HG03135 (cell line): ENCODE results near the gene CELA3B.
"Not testable (repeated sequence)": the region's sequence is repeated elsewhere in the genome, so short reads cannot be mapped to it uniquely, and the experiment has no call there.

ENCODE experiments used
- ATAC-seq: cut with Tn5 transposase; IDR thresholded peaks from one replicate; pipeline ENCODE4 v1.9.1; 2021; ENCODE audit warnings: mild to moderate bottlenecking, moderate library complexity; ENCODE audit not compliant: unreplicated experiment

The CELA3B gene

DNA sequence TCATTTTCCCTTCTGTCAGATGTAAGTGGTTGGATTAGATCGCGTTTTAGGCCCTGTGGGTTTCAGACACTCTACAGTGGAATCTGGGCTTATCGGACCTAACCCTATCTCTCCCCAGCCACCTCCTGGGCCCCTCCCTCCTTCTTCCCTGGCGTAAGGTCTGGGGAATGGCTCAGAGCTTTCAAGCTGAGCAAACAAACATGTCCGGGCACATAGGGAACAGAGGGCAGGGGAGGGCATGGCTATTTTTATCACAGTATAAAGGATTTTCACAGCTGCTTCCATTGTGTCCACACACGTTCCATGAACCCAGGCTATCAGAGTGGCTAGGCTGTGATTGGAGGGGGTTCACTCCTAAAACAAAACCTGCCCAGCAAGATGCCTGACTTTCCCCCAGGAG lies 2.1 kb upstream of the CELA3B start:
- not testable (repeated sequence) for ATAC-seq

DNA sequence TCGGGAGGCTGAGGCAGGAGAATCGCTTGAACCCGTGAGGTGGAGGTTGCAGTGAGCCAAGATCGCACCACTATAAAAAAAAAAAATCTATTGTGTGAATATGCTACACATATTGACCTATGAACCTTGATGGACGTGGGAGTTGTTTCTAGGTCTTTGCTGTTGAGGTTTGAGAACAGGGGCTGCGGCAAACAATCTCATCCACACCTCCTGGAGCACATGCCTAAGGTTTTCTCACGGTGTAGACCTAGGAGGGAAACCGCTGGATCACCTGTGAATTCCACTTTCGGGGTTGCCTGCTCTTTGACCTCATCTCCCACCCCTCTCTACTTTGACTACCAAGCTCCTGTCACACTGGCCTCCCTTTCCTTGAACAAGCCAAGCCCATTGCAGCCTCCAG lies 1.5 kb upstream of the CELA3B start:
- ATAC-seq: not testable (repeated sequence)

DNA sequence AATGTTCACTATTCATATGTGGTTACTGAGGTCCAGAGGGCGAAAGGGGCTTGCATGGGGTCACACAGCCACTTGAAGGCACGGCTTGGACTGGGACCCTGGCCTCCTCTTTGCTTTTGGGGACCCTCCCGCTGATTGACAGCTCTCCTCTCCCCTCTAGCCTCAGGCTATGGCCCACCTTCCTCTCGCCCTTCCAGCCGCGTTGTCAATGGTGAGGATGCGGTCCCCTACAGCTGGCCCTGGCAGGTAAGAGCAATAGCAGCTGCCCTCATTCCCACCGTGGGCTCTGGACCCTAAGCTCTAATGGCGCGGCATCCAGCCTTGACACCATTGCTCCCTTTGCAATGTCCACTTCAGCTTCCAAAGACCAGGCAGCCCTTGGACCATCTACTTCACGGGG lies 1.4 kb downstream of the CELA3B start:
- not testable (repeated sequence) for ATAC-seq

DNA sequence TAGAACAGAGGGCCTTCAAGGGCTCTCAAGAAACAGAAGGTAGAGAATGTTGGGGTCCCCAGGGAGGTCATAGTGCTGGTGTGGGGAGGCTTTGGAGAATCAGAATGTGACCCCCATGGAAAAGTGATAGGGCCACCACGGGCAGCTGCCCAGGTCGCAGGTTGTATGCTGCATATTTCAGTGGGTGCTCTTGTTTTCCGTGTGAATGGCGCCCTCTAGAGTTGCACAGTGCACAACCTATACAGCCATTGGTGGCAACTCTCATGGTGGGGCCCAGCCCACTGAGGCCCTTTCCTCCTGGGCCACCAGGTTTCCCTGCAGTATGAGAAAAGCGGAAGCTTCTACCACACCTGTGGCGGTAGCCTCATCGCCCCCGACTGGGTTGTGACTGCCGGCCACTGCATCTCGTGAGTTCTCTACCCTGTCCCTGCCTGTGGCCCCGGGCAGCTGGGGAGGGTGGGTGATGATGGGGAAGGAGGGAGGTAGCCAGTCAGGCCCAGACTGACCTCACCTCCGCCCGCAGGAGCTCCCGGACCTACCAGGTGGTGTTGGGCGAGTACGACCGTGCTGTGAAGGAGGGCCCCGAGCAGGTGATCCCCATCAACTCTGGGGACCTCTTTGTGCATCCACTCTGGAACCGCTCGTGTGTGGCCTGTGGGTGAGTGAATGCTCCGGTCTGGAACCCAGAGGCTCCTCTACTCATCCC lies 3.8 kb downstream of the CELA3B start:
- not testable (repeated sequence) for ATAC-seq

DNA sequence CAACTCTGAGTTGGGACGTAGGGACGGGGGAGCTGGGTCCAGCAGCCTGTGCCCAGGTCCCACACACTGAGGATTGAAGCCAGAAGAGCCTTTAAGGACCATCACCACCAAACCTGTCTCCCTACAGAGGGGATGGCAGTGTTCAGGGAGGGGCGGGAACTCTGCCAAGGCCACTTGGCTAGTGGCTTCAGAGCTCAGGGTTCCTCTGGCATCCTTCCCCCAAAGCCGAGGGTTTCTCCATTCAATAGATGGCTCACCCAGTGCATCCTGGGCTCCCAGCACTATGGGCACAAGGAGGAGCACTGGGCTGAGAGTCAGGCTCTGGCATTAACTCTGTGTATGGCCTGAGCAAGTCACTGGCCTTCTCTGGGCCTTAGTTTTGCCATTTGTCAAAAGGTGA lies 4.4 kb downstream of the CELA3B start:
- ATAC-seq: not testable (repeated sequence)

DNA sequence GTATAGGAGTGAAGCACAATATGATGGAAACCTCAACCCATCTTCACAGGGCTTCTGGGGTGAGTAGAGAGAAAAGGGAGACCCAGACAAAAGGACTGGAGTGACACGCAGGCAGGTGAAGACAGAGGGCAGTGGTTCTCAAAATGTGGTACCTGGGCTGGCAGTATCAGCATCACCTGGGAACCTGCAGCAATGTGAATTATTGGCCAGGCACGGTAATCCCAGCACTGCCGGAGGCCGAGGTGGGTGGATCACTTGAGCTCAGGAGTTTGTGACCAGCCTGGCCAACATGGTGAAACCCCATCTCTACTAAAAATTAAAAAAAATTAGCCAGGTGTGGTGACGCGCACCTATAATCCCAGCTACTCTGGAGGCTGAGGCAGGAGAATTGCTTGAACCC lies 5.3 kb downstream of the CELA3B start:
- not testable (repeated sequence) for ATAC-seq

DNA sequence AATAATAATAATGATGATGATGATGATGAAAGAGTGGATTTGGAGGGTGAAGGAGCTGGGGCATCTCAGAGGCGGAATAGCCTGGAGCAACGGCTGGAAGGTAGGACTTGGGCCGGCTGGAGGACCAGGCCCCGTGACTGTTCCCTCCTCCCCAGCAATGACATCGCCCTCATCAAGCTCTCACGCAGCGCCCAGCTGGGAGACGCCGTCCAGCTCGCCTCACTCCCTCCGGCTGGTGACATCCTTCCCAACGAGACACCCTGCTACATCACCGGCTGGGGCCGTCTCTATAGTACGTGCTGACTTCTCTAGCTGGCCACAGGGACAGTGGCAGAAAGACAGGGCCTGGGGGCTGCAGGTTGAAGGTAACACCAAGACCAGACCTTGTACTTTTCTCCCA lies 6.7 kb downstream of the CELA3B start:
- not testable (repeated sequence) for ATAC-seq

DNA sequence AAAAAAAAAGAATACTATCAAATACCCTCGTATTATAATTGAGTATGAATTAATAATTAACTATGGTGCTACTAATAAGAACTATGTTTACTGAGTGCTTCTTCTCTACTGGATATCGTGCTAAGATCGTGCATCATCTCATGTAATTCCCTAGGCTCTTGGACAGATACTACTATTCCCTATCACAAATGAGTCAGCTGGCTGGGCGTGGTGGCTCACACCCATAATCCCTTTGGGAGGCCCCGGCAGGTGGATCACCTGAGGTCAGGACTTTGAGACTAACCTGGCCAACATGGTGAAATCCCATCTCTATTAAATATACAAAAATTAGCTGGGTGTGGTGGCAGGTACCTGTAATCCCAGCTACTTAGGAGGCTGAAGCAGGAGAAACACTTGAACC lies 9.1 kb downstream of the CELA3B start:
- not testable (repeated sequence) for ATAC-seq

DNA sequence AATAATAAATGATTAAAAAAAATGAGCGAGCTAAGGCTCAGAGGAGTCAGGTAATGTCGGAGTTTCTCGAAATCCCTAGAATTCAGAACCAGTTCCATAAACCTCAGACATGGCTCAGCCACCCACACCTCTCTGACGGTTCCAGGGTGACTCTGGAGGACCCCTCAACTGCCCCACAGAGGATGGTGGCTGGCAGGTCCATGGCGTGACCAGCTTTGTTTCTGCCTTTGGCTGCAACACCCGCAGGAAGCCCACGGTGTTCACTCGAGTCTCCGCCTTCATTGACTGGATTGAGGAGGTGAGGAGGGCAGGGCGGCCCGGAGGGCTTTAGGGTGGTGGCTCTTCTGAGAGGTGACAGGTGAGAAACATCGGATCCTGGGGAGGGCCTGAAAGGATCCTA lies 9.6 kb downstream of the CELA3B start:
- not testable (repeated sequence) for ATAC-seq

DNA sequence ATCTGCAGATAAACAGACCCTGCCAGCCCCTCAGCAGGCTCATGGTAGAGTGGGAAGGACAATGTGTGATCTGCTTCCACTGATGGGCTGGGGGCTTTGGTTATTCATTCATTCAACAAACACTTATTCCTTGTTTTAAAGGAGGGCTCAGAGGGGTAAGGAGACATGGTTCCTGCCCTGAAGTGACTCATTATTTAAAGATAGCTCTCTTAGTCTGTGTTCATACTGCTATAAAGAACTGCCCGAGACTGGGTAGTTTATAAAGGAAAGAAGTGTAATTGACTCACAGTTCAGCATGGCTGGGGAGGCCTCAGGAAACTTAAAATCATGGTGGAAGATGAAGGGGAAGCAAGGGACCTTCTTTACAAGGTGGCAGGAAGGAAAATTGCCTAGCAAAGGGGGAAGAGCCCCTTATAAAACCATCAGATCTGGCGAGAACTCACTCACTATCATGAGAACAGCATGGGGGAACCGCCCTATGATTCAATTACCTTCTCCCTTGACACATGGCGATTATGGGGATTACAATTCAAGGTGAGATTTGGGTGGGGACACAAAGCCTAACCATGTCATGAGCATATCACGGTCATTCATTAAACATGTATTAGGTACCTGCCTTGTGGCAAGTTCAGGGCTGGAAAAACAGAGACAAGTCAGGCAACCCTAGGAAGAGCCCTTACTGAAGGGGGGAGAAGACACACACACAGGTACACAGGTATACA lies 13.0 kb downstream of the CELA3B start:
- ATAC-seq: not testable (repeated sequence)

DNA sequence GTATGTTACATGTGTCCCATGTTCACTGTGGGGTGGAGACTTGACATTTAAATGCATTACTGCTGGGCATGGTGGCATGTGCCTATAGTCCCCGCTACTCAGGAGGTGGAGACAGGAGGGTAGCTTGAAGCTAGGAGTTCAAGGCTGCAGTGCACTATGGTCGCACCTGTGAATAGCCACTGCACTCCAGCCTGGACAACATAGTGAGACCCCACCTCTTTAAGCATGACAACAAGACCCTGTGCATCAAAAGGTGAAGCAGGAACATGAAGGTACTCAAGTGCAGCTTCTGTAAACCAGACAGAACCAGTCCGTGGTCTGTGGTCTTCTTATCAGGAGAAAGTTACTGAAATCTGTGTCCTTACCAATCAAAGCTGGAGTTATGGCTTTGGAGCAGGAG lies 15.4 kb downstream of the CELA3B start:
- ATAC-seq: not testable (repeated sequence)

DNA sequence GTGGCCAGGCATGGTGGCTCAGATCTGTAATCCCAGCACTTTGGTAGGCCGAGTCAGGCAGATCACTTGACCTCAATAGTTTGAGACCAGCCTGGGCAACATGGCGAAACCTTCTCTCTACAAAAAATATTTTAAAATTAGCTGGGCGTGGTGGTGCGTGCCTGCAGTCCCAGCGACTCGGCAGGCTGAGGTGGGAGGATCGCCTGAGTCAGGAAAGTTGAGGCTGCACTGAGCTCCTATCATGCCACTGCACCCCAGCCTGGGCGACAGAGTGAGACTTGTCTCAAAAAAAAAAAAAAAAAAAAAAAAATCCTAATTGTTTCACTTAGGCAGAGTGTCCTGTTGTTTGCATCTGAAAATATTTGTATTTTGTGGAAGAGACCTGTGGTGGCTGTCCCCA lies 17.9 kb downstream of the CELA3B start:
- ATAC-seq: not testable (repeated sequence)

DNA sequence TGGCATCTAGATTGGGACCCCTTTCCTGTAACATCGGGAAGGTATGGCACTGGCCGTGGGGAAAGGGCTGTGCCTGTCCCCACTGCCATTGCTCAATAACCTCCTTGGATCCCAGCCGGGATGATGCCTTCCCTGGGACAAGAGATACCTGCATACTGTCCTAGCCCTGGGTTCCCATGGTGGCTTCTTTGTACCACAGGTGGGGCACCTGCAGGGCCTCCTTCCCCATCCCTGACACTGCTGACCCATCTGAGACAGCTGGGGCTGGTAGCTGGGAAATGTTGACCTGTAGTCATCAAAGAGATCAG lies 19.8 kb downstream of the CELA3B start:
- ATAC-seq: not testable (repeated sequence)

DNA sequence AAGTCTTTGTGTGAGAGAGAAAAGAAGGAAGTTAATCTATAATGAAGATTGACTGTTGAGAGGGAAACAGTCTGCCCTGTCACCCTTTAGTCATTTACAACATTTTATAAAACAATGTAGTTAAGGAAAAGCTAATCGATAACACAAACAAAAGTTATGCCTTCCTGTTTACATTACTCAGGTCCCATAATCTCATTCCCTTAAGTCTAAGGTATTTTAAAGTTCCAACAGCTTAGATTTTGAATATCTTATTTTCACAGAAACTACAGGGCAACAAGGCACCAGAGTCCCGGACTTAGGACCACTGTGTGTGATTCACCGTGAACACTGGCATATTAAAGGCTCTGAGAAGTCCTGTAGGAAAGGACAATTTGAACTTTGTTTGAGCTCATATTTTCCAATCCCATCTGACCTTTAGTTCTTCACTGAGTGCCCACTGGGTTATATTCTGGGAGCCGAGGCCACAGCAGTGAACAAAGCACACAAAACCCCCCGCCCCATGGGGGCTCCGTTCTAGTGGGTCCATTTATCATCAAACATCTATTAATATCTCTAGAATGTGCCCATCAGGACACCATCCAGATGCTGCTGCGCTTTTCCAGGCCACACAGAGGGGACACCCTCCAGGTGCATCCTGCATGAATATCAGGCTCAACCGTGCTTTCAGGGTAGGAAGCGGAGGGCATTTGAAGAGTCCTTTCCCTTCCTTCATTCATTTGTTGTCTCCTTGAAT lies 21.2 kb downstream of the CELA3B start:
- ATAC-seq: not testable (repeated sequence)

DNA sequence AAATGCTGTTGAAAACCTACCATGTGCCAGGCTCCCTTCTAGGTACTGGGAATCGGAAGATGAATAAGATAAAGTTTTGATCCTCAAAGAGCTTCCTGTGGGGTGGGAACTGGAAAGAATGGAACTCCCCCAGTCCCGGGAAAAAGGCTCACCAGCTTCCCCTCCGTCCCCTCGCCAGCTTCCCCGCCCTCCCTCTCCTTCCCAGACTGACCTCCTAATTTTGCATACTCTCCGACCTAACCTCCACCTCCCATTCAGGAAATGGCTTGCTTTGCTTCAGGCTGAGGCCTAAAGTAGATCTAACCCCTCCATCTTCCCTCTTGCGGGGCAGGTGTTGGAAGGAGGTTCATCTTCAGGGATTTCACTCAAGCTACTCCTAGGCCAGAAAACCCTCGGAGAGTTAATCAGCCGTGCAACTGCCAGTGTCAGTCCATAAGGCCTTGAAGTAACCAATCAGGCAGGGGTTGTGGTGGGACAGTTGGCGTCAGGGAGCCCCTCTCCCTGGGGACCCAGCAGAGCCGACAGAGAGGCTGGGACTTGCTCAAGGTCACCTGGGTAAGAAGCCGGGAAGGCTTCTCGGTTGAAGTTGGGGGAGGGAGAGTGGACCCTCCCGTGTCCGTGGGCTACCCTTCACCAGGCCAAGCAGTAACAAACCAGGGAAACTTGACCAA lies 21.9 kb downstream of the CELA3B start:
- not testable (repeated sequence) for ATAC-seq

DNA sequence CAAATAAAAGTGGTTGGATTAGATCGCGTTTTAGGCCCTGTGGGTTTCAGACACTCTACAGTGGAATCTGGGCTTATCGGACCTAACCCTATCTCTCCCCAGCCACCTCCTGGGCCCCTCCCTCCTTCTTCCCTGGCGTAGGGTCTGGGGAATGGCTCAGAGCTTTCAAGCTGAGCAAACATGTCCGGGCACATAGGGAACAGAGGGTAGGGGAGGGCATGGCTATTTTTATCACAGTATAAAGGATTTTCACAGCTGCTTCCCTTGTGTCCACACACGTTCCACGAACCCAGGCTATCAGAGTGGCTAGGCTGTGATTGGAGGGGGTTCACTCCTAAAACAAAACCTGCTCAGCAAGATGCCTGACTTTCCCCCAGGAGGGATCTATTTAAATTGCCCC lies 22.8 kb downstream of the CELA3B start:
- not testable (repeated sequence) for ATAC-seq

DNA sequence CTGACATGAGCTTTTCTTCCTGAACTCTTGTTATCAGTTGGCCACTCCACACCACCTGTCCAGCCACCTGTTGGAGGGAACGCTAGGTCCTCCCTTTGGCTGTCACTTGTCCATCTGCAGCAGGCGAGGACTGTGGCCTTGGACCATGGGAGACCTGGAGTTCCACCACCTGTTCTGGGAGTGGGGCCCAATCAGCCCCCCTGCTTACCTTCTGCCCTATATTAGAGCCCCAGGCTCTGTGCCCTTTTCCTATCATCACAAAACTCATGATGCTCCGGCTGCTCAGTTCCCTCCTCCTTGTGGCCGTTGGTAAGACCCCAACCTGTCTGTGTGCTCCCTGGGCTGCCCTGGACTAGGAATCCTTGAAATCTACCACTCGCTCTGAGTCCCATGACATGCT lies 24.6 kb downstream of the CELA3B start, which contains the start of gene CELA3A:
Gene CELA3A, plus strand, starts transcription at position 249 of the 400 bp plus-strand sequence. Its CDS starts 18 bp downstream, at position 267.
- no peak for ATAC-seq

DNA sequence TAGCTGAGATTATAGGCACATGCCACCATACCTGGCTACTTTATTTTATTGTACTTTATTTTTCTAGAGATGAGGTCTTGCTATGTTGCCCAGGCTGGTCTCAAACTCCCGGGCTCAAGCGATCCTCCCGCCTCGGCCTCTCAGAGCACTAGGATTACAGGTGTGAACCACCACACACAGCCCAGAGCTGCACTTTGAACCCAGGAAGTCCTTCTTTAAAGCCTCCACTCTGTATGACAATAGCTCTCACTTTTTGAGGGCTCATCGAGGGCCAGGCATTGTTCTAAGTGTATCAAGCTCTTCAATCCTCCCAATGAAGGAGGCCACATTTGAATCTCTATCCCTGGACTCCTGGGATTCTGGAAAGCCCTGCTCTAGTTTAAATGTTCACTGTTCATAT lies 25.6 kb downstream of the CELA3B start:
- not testable (repeated sequence) for ATAC-seq

DNA sequence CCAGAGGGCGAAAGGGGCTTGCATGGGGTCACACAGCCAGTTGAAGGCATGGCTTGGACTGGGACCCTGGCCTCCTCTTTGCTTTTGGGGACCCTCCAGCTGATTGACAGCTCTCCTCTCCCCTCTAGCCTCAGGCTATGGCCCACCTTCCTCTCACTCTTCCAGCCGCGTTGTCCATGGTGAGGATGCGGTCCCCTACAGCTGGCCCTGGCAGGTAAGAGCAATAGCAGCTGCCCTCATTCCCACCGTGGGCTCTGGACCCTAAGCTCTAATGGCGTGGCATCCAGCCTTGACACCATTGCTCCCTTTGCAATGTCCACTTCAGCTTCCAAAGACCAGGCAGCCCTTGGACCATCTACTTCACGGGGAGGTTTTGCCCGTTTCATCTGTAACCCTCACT lies 26.1 kb downstream of the CELA3B start:
- not testable (repeated sequence) for ATAC-seq

DNA sequence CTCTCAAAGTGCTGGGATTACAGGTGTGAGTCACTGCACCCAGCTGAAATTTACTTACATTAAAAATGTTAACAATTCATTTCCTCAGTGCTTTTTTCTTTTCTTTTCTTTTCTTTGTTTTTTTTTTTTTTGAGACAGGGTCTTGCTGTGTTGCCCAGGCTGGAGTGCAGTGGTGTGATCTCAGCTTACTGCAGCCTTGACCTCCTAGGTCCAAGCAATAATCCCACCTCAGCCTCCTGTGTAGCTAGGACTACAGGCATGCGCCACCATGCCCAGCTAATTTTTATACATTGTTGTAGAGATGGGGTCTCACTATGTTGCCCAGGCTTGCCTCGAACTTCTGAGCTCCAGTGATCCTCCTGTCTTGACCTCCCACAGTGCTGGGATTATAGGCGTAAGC lies 27.1 kb downstream of the CELA3B start:
- not testable (repeated sequence) for ATAC-seq
